HG03575 (cell line): Measurements from ENCODE around the gene ZFP62.
A peak's percentile ranks its signal among the peaks of the same experiment; 100 is the strongest.

Experiments used
- ATAC-seq: cut with Tn5 transposase; IDR thresholded peaks from one replicate; pipeline ENCODE4 v1.9.1; 2021; ENCODE audit not compliant: unreplicated experiment, insufficient number of reproducible peaks, low FRiP score; ENCODE audit errors: extremely low read depth

The ZFP62 gene

GRCh38 chr5:180870276-180871068 lies 9.4 kb upstream of the ZFP62 start:
- no peak for ATAC-seq

DNA sequence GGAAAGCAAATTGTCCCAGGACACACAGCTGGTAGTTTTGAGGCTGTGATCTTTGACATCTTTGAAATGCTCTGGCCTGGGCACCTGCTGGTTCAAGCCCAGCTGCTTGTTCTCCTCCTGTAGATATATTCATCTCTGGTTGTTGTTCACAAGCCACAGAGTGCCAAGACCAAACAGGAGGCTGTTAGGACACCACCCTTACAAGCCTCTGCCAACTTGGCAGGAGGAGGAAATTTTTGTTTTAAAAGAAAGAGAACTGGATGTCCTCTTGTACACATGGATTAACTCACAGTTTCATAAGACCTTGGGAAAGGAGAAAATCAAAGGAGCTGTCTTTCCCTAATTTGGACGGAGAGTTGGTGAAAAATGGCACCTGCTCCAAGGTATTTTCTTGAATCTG lies 8.5 kb upstream of the ZFP62 start:
- ATAC-seq: no peak

GRCh38 chr5:180868960-180869359 lies 7.9 kb upstream of the ZFP62 start:
- no peak for ATAC-seq

DNA sequence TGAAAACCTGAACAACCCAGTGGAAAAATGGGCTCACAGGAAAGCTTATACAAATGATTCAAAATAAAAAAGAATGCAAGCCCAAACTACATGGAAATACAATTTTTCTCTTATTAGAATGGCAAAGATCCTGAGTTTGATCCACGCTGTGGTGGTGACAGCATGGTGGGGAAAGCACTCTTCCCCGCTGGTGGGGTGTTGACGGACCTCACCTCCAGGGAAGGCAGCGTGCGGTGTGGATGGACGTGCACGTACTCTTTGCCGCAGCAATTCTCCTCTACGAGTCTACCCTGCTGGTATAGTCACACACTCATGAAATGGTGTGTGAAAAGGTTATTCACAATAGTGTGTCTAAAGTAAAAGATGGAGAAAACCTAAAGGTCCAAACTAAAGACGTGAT lies 5.9 kb upstream of the ZFP62 start:
- ATAC-seq: no peak

- no peak for ATAC-seq
Observed at GRCh38 chr5:180865981-180866695, 5.1 kb upstream of the ZFP62 start.

DNA sequence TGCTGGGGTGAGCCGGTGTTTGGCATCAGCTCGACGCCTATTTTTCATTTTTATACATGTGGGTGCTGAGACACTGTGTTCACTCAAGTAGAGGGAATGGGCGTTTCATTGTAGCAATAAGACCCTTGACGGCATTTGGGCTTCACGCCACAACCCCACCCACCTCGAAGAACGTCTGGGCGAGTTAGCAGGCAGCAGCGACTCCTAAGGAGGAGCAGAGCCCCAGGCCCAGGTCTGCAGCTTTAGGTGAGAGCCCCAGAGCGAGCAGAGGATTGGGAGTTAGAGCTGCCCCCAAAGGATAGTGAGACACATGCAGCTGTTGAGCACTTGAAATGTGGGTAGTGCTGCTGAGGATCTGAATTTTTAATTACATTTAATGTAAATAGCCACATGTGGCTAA lies 1.6 kb upstream of the ZFP62 start:
- no peak for ATAC-seq

GRCh38 chr5:180860273-180860886 lies 696 bp downstream of the ZFP62 start:
- peak; percentile 19 for ATAC-seq

- no peak for ATAC-seq
Observed at GRCh38 chr5:180858586-180858985, 2.5 kb downstream of the ZFP62 start.

DNA sequence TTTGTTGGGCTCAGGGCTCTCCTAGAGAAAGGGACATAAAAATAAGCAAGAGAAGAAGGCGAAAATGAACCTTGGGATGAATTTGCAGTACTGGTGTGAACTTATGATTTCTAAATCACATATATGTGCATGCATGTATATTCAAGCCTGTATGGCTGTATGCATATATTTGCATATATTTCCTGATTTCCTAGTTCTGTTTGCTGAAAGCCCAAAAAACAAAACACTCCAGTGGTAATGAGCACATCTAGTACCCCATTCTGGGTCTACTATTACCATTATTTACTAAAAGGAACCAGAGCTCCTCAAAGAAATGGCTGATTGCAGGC lies 7.3 kb downstream of the ZFP62 start:
- ATAC-seq: no peak

DNA sequence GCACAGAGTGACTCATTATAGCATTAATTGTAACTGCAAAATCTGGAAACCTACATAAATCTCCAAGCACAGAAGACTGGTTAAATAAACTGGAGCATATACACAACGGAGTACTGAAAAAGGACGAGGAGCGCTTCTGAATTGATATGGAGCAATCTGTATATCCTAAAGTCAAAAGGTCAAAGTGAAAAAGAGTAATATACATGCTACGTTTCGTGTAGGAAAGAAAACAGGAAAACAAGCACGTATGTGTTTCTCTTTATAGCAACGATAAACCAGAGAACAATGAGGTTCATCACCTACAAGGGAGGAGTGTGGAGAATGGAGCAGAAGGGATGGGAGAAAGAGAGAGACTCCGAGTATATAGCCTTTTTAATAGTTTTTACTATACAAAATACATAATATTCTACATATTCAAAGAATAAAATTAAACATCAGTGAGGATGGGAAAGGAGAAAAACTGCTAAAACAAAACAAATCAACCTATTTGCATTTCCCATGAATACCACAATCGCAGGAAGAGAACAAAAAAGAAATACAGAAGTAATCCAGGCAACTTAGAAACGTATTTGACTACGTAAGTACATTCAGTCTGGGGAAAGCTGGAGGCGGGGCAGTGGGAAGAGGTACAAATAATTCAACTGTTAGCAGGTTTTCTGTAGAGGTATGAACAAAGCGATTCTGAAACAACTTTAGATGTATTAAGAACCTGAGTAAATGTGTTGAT lies 7.8 kb downstream of the ZFP62 start:
- no peak for ATAC-seq

DNA sequence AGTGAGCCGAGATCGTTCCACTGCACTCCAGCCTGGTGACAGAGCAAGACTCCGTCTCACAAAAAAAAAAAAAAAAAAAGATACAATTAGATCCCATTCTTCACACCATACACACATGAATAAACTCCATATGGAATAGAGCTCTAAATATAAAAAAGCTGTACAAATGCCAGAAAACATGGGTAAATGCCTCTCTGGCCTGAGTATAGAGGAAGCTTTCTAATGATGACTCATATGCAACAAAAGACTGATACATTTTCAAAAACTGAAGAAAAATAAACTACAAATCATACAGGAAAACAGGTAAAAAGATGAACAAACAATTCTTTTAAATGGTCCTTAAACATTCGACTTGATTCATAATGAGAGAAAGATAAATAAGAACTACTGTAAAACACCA lies 8.6 kb downstream of the ZFP62 start:
- no peak for ATAC-seq

- ATAC-seq: no peak
Observed at GRCh38 chr5:180850434-180851078, 10.5 kb downstream of the ZFP62 start.

DNA sequence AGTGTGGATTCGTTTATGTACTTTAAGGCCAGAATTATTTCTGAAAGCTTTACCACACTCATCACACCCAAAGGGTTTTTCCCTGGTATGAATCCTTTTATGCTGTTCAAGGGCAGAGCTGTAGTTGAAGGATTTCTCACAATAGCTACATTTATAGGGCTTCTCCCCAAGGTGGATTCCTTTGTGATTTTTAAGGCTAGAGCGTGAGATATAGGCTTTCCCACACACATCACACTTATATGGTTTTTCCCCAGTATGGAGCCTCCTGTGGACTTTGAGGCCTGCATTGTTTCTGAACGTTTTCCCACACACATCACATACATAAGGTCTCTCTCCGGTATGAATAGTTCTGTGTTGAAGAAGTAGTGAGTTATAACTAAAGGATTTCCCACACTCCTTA lies 11.2 kb downstream of the ZFP62 start:
- ATAC-seq: no peak

GRCh38 chr5:180848878-180849277 lies 12.2 kb downstream of the ZFP62 start:
- ATAC-seq: no peak

DNA sequence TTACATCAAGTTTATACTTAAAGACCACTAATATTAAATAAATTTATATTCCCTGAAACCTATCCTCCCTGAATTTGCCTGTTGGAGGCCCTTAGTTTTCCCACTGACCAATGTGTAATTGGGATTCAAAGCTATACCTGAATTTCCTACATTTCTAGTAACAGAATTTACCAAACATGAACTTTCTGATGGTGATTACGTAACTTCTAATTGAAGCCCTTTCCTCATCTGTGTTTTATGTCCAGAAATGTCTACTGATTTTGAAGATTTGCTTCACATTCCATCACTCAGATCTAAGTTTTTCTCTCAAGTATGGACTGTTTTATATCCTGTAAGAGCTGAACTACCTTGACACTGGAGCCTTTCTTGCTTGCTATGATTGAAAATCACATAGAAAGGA lies 12.8 kb downstream of the ZFP62 start:
- no peak for ATAC-seq

DNA sequence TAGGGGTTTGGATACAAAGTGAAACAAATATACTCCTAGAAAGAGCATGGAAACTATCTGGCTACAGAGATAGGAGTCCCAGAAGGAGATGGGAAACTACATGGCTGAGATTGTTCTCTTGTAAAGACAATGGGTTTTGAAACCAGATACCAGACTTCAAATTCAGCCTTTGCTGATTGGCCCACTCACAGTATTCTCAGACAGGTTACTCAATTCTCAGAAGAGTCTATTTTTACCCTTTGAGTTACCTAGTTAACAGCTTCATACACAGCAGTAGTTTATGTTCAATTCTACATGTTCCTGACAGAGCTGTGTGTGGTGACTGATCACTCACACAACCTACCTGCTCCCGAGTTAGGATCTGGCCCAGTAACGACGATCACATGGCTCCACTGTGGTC lies 14.1 kb downstream of the ZFP62 start:
- no peak for ATAC-seq

DNA sequence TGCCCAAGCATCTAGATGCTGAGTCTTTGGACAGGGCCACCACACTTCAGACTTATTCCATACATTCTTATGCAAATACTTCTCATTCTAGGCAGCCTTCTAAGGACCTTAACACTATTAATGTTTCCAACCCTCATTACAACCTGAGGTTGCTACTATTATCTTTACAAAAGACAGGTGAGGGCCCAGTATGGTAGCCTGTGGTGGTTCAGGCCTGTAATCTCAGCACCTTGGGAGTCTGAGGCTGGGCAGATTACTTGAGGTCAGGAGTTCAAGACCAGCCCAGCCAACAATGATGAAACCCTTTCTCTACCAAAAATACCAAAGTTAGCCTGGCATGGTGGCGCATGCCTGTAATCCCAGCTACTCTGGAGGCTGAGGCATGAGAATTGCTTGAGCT lies 16.2 kb downstream of the ZFP62 start:
- no peak for ATAC-seq

GRCh38 chr5:180844432-180844831 lies 16.6 kb downstream of the ZFP62 start:
- ATAC-seq: no peak

DNA sequence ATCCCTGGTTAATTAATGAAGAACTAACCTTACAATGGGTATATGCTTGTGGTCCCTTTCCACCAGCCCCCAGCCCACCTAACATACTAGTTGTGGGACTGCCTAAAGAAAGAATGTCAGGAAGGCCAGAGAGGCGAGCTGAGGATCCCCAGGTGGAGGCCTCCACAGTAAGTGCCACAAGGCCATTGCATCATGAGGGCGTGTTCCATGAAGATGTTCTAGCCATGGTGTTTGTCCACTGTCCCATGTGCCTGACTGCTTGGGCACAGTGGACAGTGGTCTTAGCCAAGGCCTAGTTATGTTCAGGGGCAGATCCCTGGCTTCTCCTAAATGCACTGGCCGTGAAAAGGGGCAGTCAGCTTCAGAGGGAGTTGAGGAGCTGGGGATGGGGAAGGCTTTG lies 21.1 kb downstream of the ZFP62 start:
- no peak for ATAC-seq
